CD4-positive, alpha-beta T cell treated with Interleukin-21 for 1 hour (primary cell): Measurements from ENCODE around the gene ABCD1.
A peak's percentile ranks its signal among the peaks of the same experiment; 100 is the strongest.
"Not testable (repeated sequence)": the region's sequence is repeated elsewhere in the genome, so short reads cannot be mapped to it uniquely, and the experiment has no call there.

Experiments used
- DNase-seq: peaks from one replicate; pipeline ENCODE4 v3.0.0-alpha.2; 2020

The ABCD1 gene

GRCh38 chrX:153694687-153695270 lies 29.9 kb upstream of the ABCD1 start:
- DNase-seq, result no peak

DNA sequence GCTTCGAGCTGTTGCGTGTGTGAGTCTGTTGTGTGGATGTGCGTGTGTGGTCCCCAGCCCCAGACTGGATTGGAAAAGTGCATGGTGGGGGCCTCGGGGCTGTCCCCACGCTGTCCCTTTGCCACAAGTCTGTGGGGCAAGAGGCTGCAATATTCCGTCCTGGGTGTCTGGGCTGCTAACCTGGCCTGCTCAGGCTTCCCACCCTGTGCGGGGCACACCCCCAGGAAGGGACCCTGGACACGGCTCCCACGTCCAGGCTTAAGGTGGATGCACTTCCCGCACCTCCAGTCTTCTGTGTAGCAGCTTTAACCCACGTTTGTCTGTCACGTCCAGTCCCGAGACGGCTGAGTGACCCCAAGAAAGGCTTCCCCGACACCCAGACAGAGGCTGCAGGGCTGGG lies 28.6 kb upstream of the ABCD1 start:
- no peak for DNase-seq

DNA sequence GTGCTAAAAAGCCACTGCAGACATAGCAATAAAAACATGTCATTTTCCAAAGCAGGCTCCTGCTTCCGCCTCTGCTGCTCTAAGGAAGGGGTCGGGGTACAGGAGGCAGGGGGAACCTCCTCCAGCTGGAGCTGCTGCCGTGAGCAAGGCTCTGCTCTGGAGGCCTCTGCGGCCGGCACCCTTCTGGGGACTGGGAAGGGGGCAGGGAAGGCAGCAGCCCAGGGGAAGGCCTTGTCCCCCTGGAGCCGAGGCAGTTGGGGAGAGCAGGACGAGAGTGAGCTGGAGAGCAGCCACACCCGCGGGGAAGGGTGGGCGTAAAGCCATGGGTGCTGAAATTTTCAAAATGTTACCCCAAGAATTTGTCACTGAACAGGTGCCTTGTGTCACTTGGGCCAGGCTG lies 28.1 kb upstream of the ABCD1 start:
- DNase-seq, result not testable (repeated sequence)

- DNase-seq, result not testable (repeated sequence)
These were observed 27.5 kb upstream of the ABCD1 start for GRCh38 chrX:153696986-153697722.

GRCh38 chrX:153697924-153698865 lies 26.5 kb upstream of the ABCD1 start:
- no peak for DNase-seq

DNA sequence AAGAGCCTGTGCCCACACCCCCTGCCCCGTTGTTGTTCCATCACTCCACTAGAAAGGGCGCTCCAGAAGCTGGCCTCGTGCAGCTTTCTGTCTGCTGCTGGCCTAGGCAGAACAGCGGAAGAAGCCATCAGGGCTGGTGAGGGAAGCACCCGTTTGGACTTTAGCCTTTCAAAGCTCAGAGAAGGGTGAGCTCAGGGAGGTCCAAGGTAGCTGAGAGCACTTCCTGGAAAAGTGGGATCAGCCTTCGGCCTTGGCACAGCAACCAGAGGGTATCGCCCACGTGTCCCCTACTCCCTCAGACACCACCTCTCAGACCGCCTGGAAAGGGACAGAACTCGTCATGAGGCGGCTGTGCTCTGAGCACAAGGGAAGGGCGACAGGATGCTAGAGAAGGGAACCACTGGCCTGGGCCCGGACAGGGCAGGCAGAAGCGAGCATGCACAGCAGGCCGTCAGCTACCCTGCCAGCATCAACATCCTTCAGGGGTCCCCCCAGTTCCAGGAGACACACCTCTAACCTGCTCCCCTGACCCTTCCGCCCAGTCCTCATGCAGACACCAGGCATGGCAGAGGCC lies 25.4 kb upstream of the ABCD1 start:
- DNase-seq, result not testable (repeated sequence)

DNA sequence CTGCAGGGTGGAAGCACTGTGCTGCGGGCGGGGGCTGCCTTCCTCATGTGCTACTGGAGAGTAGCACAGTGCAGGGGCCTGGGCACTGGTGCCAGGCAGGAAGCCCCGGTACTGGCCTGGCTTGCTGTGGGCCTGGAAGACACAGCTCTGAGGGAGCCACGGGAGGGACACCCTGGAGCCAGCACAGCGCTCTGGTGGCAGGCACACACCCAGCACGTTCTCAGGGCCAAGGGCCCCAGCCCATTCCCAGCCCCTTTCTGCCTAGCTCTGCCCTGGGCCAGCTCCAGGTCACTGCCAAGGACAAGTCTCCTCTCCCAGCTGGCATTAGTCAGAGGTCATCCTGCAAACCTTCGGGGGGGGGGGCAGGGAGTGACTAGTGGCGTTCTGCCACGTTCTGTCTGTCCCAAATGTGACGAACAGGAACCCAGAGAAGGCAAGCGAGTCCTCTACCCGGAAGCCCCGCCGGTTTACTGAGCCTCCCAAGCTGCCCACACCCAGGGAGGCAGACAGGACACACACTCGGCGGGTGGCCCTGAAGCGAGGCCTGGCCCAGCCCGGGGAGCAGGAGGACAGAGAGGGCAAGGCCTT lies 24.8 kb upstream of the ABCD1 start:
- DNase-seq, result not testable (repeated sequence)

DNA sequence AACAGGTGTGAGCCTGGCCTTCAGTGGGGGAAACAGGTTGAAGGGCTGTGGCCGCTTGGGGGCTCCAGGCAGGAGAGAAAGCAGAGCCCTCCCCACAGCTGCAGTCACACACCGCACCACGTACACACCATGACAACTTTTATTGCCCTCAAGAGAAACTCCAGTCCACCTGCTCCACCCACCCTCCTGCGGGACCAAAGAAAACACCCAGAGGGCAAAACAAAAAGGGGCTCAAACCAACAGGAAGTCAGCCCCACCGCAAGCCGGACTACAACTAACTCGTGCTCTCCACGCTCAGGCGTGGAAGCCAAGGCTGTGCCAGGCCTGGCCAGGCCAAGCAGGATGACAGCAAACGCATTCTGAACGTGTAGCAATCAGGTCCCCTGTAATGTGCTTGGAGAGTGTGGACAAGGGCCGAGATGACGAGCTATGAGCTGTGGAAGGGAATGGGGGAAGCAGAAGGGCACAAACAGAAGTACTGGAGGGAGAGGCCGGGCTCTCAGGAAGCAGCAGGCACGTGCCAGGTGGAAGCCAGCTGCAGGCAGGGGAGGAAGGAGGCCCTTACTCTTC lies 24.2 kb upstream of the ABCD1 start:
- no peak for DNase-seq

- no peak for DNase-seq
These were observed 23.7 kb upstream of the ABCD1 start for GRCh38 chrX:153700967-153701366.

- DNase-seq, result no peak
These were observed 22.9 kb upstream of the ABCD1 start for GRCh38 chrX:153701706-153702105.

DNA sequence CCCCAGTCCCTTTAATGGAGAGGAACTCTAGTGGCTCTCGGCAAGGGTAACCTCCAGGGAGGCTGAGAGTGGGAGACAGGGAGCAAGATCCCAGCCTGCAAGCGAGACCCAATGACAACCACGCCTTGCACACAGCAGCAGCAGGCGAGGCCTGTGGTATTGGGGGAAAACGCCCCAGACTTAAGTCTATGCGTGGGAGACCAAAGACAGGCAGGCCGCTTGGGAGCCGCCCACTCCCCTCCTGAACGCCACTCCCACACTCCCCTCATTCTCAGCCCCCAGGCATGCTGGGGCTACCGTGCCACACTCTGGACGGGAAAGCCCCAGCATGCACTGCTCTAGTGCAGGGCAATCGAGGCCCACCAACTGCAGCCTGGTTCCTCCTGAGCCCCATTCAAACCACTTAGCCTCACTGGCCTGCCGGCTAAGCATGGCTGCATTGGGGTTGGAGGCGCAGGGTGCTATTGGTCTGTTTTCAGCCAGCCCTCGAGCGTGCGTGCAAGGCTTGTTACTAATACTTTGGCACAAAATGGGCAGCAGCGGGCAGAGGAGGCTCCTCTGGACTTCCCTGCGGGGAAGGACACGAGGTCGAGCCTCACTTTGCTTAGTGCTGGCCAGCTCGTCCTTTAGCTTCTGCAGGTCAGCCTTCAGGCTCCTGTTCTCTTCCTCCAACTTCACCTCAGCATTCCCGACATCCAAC lies 22.2 kb upstream of the ABCD1 start:
- DNase-seq, result no peak

DNA sequence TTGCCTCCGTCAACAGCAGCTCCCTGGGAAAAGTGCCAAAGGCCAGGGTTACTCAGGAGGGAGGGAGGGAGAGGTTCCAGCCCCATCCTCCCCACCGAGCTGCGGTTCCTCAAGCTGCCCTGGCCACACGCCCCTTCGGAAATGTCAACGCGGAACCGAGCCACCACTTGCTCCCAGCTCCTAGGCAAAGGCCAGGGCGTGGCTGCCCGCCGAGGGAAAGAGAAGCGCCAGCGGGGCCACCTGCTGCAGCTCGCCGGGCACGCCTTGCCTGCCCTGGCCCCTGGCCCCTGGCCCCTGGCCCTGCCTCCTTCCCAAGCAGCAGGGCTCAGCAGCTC lies 21.7 kb upstream of the ABCD1 start:
- DNase-seq, result no peak

GRCh38 chrX:153704021-153704526 lies 20.6 kb upstream of the ABCD1 start:
- DNase-seq, result no peak

DNA sequence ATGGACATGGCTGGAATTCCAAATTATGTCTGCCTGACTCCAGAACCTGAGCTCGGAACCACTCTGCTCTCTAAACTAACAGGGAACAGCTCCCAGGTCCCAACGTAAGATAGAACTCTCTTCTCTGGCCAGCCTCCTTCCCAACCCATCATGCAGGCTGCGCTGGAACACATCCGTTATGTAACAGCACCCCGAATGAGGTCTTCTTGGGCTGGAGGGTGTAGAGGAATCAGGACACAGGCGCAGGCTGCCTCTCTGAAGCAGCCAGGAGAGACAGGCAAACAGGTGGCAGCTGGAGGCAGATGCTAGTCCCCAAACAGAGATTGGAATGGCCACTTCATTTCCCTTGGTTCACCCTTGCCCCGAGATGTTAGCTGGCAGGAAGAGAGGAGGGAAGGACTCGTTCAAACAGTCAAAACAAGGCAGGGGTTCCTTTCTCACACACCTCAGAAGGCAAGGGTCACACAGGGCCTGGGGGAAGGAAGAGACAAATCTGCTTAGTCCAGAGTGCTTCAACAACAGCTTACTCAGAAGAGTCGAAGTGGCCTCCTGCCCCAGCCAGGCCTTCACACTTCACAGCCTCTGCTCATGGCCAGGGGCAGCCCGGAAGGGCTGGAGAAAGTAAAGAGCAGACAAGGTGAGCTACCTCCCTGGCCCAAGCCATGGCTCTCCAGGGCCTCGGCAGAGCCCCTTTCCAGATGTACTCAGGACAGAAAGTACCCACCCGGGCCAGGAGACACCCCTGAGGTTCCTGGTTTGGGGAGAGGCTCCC lies 19.8 kb upstream of the ABCD1 start:
- not testable (repeated sequence) for DNase-seq

GRCh38 chrX:153705403-153706060 lies 19.1 kb upstream of the ABCD1 start:
- DNase-seq, result not testable (repeated sequence)

DNA sequence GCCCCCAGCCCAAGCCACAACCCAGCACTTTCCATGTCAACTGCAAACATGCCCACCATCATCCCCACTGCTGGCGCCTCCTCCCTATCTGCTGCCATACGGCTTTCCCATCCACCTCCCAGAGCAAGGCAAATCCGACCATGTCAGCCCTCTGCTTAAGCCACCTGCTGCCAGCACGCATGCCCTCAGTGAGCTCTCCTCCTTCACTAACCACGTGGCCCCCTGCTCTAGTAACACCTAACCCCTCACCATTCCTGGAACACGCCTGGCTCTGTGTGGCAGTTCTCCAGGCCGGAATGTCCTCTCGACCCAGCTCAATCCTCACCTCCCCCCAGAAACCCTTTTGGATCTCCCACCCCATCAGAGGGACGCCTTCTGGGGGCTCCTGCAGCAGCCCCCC lies 17.9 kb upstream of the ABCD1 start:
- no peak for DNase-seq

DNA sequence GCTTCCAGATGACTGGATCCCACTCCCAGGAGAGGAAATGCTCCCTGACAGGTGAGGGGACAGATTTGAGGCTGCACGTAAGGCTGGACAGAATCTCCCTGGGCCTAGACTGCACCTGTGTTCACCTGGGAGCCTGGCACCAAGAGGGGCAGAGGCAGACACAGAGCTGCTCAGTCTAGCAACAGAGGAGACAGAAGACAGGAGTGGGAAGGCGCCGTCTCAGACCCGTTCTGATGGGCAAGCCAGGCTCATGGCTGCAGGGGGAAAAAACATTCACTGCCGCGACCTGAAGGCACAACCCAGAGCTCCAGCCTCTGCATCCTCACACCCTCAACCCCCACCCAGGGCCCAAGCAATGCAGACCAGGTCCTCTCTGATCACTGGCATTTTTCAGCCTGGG lies 17.2 kb upstream of the ABCD1 start:
- no peak for DNase-seq

- peak; percentile 36 for DNase-seq
These were observed 16.2 kb upstream of the ABCD1 start for GRCh38 chrX:153708415-153708814.

- DNase-seq, result no peak
These were observed 14.7 kb upstream of the ABCD1 start for GRCh38 chrX:153709726-153710674.
